RWPE2 (cell line): ENCODE measurements around the gene TMEM163.

Experiments
- ATAC-seq: fragments of 200-7000 bp; cut with Tn5 transposase; 3 replicates; pipeline ENCODE4 v1.9.1; 2021; ENCODE audit warnings: low read depth
- DNase-seq: peaks from one replicate; pipeline ENCODE4 v3.0.0-alpha.2; 2020; ENCODE audit warnings: low spot score
- H3K27ac ChIP-seq: fragments of 450-650 bp; 2 replicates; pipeline ENCODE4 v1.5.1; 2017; ENCODE audit warnings: mild to moderate bottlenecking; ENCODE audit not compliant: poor library complexity, severe bottlenecking
- H3K27me3 ChIP-seq: fragments of 250-450 bp; sonication (Bioruptor Pico); 2 replicates; pipeline ENCODE4 v1.5.1; 2021; ENCODE audit warnings: mild to moderate bottlenecking, moderate library complexity; ENCODE audit not compliant: insufficient read depth, poor library complexity, severe bottlenecking
- H3K36me3 ChIP-seq: fragments of 250-450 bp; sonication (Bioruptor Pico); 2 replicates; pipeline ENCODE4 v1.5.1; 2020; ENCODE audit warnings: low read depth, mild to moderate bottlenecking, moderate library complexity
- H3K4me1 ChIP-seq: fragments of 250-450 bp; sonication (Bioruptor Pico); 2 replicates; pipeline ENCODE4 v1.5.1; 2021; ENCODE audit warnings: mild to moderate bottlenecking, moderate library complexity; ENCODE audit not compliant: insufficient read depth, poor library complexity, severe bottlenecking
- H3K4me3 ChIP-seq: fragments of 250-450 bp; sonication (Bioruptor Pico); 2 replicates; pipeline ENCODE4 v1.5.1; 2021; ENCODE audit warnings: mild to moderate bottlenecking, moderate library complexity; ENCODE audit not compliant: severe bottlenecking
- H3K9me3 ChIP-seq: fragments of 250-450 bp; sonication (Bioruptor Pico); 2 replicates; pipeline ENCODE4 v1.5.1; 2021; ENCODE audit warnings: mild to moderate bottlenecking, moderate library complexity; ENCODE audit not compliant: severe bottlenecking
- TF ChIP-seq, protein P1 (sequence below): fragments of 450-650 bp; IDR thresholded peaks from one replicate; pipeline ENCODE4 v1.5.1; 2017; ENCODE audit warnings: mild to moderate bottlenecking, moderate library complexity; ENCODE audit not compliant: poor library complexity, severe bottlenecking

Gene TMEM163

GRCh38 chr2:134500211-134500935 is 218.4 kb downstream of the TMEM163 start:
- ATAC-seq (no peak), DNase-seq (no peak)
- TF ChIP-seq, protein P1, sequence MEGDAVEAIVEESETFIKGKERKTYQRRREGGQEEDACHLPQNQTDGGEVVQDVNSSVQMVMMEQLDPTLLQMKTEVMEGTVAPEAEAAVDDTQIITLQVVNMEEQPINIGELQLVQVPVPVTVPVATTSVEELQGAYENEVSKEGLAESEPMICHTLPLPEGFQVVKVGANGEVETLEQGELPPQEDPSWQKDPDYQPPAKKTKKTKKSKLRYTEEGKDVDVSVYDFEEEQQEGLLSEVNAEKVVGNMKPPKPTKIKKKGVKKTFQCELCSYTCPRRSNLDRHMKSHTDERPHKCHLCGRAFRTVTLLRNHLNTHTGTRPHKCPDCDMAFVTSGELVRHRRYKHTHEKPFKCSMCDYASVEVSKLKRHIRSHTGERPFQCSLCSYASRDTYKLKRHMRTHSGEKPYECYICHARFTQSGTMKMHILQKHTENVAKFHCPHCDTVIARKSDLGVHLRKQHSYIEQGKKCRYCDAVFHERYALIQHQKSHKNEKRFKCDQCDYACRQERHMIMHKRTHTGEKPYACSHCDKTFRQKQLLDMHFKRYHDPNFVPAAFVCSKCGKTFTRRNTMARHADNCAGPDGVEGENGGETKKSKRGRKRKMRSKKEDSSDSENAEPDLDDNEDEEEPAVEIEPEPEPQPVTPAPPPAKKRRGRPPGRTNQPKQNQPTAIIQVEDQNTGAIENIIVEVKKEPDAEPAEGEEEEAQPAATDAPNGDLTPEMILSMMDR, result no peak
- H3K4me3 ChIP-seq, result no peak overlapping the region
- H3K27me3 ChIP-seq, result peaks cover 5% of the 10 kb centered on the region
- no peak overlapping the region for H3K27ac ChIP-seq
- H3K4me1 ChIP-seq, result no peaks in the 10 kb centered on the region
- H3K9me3 ChIP-seq, result no peaks in the 10 kb centered on the region
- H3K36me3 ChIP-seq, result no peaks in the 10 kb centered on the region

DNA sequence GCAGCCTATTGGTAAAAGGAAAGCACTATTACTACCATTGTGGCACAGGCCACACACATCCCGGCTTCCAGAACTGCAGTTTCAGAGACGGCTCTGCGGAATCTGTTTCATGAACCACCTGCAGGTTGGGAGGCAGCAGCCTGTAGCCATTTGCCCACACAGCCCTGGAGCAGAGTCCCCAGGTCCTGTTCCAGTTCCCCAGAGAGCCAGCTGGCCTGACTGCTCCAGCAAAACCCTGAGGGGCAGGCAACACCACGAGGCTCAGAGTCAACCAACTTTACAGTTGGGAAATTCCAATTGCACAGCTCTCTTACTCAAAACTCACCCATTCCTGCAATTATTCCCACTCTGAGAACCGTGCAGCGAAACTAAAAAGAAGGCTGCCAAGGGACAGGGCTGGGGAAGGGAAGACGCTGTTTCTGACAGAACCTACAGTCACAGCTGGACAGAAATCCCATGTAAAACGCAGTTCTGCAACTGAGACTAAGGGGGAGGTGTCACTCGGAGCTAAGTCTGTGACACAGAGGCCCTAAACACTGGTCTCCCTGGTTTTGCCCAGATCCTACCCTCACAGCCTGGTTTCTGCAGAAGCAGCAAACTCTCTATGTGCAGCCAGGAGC is 219.4 kb downstream of the TMEM163 start:
- Histone ChIP-seq H3K4me3 (no peak overlapping the region), H3K4me1 (no peaks in the 10 kb centered on the region), H3K27me3 (peaks cover 5% of the 10 kb centered on the region), H3K9me3 (no peaks in the 10 kb centered on the region), H3K27ac (no peak overlapping the region), H3K36me3 (no peaks in the 10 kb centered on the region)
- ATAC-seq (no peak), DNase-seq (no peak)
- TF ChIP-seq, protein P1, result no peak

GRCh38 chr2:134498654-134499053 is 220.1 kb downstream of the TMEM163 start:
- no peak overlapping the region for H3K27ac ChIP-seq
- H3K9me3 ChIP-seq, result no peaks in the 10 kb centered on the region
- no peak for ATAC-seq
- H3K36me3 ChIP-seq, result no peaks in the 10 kb centered on the region
- no peaks in the 10 kb centered on the region for H3K4me1 ChIP-seq
- H3K4me3 ChIP-seq, result no peak overlapping the region
- TF ChIP-seq, protein P1, result no peak
- peaks cover 5% of the 10 kb centered on the region for H3K27me3 ChIP-seq
- DNase-seq, result no peak

GRCh38 chr2:134493797-134494196 is 225.0 kb downstream of the TMEM163 start:
- no peaks in the 10 kb centered on the region for H3K4me1 ChIP-seq
- H3K27ac ChIP-seq, result no peak overlapping the region
- no peaks in the 10 kb centered on the region for H3K36me3 ChIP-seq
- no peaks in the 10 kb centered on the region for H3K9me3 ChIP-seq
- TF ChIP-seq, protein P1, result no peak
- peaks cover 14% of the 10 kb centered on the region for H3K27me3 ChIP-seq
- ATAC-seq (no peak), DNase-seq (no peak)
- H3K4me3 ChIP-seq, result no peak overlapping the region
